ENCODE results near the gene MYO18B. TPM values are rescaled to one million over a fixed set of nuclear protein-coding genes. Genes with fewer than 3 reads are reported as not detected.

Gene MYO18B
- total and polyA plus RNA-seq, 8 donors = 0.05 to 0.47 (median 0.14) TPM

DNA sequence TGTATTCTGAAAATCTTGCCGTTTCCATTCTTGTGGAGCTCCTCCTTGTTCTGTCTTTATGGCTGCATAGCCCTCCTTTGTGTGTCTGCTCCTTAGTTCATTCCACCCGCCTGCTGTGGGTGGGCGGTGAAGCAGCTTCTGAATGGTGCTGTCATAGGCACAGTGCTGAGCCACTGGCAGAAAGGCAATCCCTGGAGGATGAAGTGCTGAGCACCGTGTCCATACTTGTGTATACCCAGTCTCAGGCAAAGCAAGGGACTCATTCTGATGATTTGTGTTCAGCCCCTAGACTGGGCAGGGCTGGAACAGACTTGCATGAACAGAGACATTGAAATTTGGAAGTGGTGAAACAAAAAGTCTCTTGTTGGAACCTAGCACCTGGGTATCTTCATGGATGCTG, 134.9 kb downstream of the MYO18B start:
- no peak overlapping the region for H3K4me3 ChIP-seq
- H3K9me3 ChIP-seq = no peaks in the 10 kb centered on the region
- TF ChIP-seq, protein P1, sequence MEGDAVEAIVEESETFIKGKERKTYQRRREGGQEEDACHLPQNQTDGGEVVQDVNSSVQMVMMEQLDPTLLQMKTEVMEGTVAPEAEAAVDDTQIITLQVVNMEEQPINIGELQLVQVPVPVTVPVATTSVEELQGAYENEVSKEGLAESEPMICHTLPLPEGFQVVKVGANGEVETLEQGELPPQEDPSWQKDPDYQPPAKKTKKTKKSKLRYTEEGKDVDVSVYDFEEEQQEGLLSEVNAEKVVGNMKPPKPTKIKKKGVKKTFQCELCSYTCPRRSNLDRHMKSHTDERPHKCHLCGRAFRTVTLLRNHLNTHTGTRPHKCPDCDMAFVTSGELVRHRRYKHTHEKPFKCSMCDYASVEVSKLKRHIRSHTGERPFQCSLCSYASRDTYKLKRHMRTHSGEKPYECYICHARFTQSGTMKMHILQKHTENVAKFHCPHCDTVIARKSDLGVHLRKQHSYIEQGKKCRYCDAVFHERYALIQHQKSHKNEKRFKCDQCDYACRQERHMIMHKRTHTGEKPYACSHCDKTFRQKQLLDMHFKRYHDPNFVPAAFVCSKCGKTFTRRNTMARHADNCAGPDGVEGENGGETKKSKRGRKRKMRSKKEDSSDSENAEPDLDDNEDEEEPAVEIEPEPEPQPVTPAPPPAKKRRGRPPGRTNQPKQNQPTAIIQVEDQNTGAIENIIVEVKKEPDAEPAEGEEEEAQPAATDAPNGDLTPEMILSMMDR (IDR thresholded peaks at IDR 0.05) = no peak
- no peak overlapping the region for H3K27ac ChIP-seq
- FAIRE-seq = no peak
- intact Hi-C loops (cut with DNase I) = no loop called here
- DNase-seq = no peak
- H3K4me1 ChIP-seq = no peaks in the 10 kb centered on the region
- no peaks in the 10 kb centered on the region for H3K27me3 ChIP-seq
- WGBS, 2 donors = 61 to 78% methylated on average over 4 of the region's 4 CpGs
- no peaks in the 10 kb centered on the region for H3K36me3 ChIP-seq
- ATAC-seq = no peak

DNA sequence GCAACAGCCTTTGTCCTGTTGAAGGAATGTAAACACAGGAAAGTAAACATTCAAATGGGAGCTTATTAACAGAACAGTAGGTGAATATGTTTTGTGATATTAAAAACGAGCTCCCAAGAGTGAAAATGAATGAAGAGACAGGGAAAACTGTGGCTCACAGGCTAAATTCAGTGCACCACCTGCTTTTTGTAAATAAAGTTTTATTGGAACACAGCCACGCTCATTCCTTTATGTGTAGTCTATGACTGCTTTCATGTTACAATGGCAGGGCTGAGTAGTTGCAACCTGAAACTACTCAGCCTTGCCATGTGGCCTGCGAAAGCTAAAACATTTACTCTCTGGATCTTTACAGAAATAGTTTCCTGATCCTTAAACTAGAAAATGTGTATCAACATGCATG, 136.9 kb downstream of the MYO18B start:
- WGBS, 2 donors = 59 to 60% methylated on average over 3 of the region's 3 CpGs
- Histone ChIP-seq H3K4me3 (no peak overlapping the region), H3K4me1 (no peaks in the 10 kb centered on the region), H3K36me3 (no peaks in the 10 kb centered on the region), H3K27me3 (no peaks in the 10 kb centered on the region), H3K27ac (no peak overlapping the region), H3K9me3 (no peaks in the 10 kb centered on the region)
- FAIRE-seq (no peak), ATAC-seq (peak in 1 of 4 donors; percentile 17), DNase-seq (no peak)
- TF ChIP-seq, protein P1 (IDR thresholded peaks at IDR 0.05) = no peak
- intact Hi-C loops (cut with DNase I) = no loop called here

DNA sequence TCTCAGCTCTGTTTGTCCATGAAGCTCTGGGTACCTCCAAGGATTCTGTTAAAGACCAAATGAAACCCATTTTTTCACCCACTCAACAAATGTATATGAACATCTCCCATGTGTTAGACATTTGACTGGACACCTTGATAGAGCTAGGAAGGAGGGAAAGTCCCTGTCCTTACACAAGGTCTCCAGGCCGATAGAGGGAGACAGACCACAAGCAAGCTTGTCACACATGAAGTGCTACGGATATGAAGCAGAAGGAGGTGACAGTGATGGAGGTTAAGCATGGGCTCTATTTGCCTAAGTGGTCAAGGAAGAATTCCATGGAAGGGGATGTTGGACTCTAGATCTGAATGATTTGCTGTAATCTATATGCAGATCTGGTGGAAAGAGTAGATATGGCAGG, 138.5 kb downstream of the MYO18B start:
- no peaks in the 10 kb centered on the region for H3K27me3 ChIP-seq
- ATAC-seq (no peak), FAIRE-seq (no peak), DNase-seq (no peak)
- no peaks in the 10 kb centered on the region for H3K36me3 ChIP-seq
- H3K4me1 ChIP-seq = no peaks in the 10 kb centered on the region
- intact Hi-C loops (cut with DNase I) = no loop called here
- TF ChIP-seq, protein P1 (IDR thresholded peaks at IDR 0.05) = no peak
- no peak overlapping the region for H3K27ac ChIP-seq
- H3K4me3 ChIP-seq = no peak overlapping the region
- H3K9me3 ChIP-seq = no peaks in the 10 kb centered on the region
- 56 to 66% methylated on average over 2 of the region's 2 CpGs for WGBS, 2 donors

DNA sequence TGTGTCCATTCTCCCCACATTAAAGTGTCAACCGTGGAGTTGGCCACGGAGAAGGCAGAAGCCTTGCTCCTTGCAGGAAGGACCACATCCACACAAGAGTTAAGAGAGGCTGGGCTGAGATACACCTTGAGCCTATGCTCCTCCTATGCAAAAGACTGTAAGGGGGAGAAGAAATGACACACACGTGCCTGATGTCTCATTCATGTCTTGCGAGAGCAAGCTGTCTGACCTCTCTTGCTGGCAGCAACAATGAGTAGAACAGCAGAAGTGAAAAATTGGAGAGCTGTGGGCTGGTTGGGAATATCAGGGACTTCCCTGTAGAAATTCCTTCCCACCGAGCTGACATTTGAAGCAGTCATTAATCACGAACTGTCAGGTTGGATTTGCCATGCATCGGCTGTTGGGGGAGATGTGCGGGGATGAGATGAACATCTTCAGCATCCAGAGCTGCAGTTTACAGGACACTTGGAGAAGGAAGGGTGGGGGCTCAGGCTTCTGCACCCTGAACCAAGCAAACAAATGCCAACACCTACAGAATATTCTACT, 139.3 kb downstream of the MYO18B start:
- DNase-seq (no peak), FAIRE-seq (no peak), ATAC-seq (no peak)
- no peaks in the 10 kb centered on the region for H3K4me1 ChIP-seq
- H3K27ac ChIP-seq = no peak overlapping the region
- H3K27me3 ChIP-seq = no peaks in the 10 kb centered on the region
- H3K4me3 ChIP-seq = no peak overlapping the region
- H3K9me3 ChIP-seq = no peaks in the 10 kb centered on the region
- no peaks in the 10 kb centered on the region for H3K36me3 ChIP-seq
- WGBS, 2 donors = 49 to 52% methylated on average over 8 of the region's 8 CpGs
- TF ChIP-seq, protein P1 (IDR thresholded peaks at IDR 0.05) = no peak
- intact Hi-C loops (cut with DNase I) = no loop called here

DNA sequence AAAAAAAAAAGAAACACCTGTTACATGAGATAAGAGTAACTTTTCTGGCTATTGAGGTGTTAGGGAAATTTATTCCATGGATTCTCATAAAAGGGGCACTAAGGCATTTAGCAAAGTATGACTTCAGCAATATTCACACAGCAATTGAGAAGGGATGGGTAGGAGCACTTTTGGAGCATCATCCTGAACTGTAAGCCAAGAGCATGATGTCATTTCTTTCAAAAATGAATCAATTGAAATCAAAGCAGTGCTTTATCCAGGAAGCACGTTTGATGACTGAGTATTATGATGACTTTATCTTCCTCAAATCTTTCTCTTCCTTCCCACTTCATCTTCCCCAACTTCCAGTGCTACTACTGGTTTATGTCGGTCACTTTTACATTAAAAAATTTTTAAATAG, 140.4 kb downstream of the MYO18B start:
- Histone ChIP-seq H3K36me3 (no peaks in the 10 kb centered on the region), H3K4me1 (no peaks in the 10 kb centered on the region), H3K4me3 (no peak overlapping the region), H3K9me3 (no peaks in the 10 kb centered on the region), H3K27me3 (no peaks in the 10 kb centered on the region), H3K27ac (no peak overlapping the region)
- FAIRE-seq (no peak), ATAC-seq (no peak), DNase-seq (no peak)
- TF ChIP-seq, protein P1 (IDR thresholded peaks at IDR 0.05) = no peak
- intact Hi-C loops (cut with DNase I) = no loop called here
- WGBS, 2 donors = 44 to 60% methylated on average over 2 of the region's 2 CpGs
